SK-N-SH (cell line): ENCODE results near the gene RCOR2. TPM values are rescaled to one million over a fixed set of nuclear protein-coding genes. Genes with fewer than 3 reads are reported as not detected.

Experiments used
- CTCF ChIA-PET: fragments of 300-600, 350-600 bp; formaldehyde crosslinking; extraction: SDS; loops from one replicate; lab custom pipeline; 2021; lab: Yijun Ruan, JAX
- POLR2A ChIA-PET: fragments of 350-600 bp; sonication (Branson Sonifier 250); formaldehyde crosslinking; extraction: SDS; loops from one replicate; lab custom pipeline; 2020; ENCODE audit warnings: antibody characterized with exemption, inconsistent platforms; lab: Yijun Ruan, JAX
- DNase-seq: peaks from one replicate; pipeline ENCODE4 v3.0.0; 2012
- H2AFZ ChIP-seq: fragments of 200-600 bp; sonication (generic); 2 replicates; pipeline ENCODE4 v1.8.1; 2016; ENCODE audit warnings: antibody characterized with exemption, mild to moderate bottlenecking, low read depth
- H3F3A ChIP-seq: fragments of 200-600 bp; sonication (generic); replicated peaks from 2 replicates; pipeline ENCODE3; 2016; ENCODE audit warnings: antibody characterized with exemption, mild to moderate bottlenecking; ENCODE audit not compliant: insufficient read depth
- H3K27ac ChIP-seq, 2 experiments: fragments of 200-500 bp in 1 of 2; fragments of 200-600 bp in 1 of 2; sonication (Bioruptor generic) in 1 of 2; sonication (generic), shearing (Covaris generic) in 1 of 2; 2 replicates each; pipeline versions ENCODE4 v1.5.1 to v1.6.1; 2014 to 2016; ENCODE audit warnings: low read depth in 2 of 2, inconsistent platforms in 1 of 2, low read length in 1 of 2, mild to moderate bottlenecking in 1 of 2, mixed read lengths in 1 of 2
- H3K27me3 ChIP-seq: fragments of 200-600 bp; sonication (generic), shearing (Covaris generic); 2 replicates; pipeline ENCODE4 v1.6.1; 2016; ENCODE audit warnings: mixed run types; ENCODE audit not compliant: insufficient read depth
- H3K36me3 ChIP-seq, 2 experiments: fragments of 200-500 bp in 1 of 2; fragments of 200-600 bp in 1 of 2; sonication (Bioruptor generic) in 1 of 2; sonication (generic) in 1 of 2; replicated peaks in 1 of 2; 2 replicates each; pipeline versions ENCODE3 to v1.5.1; 2014 to 2016; ENCODE audit warnings: low read length in 1 of 2, mild to moderate bottlenecking in 1 of 2; ENCODE audit not compliant: insufficient read depth in 2 of 2, control insufficient read depth in 1 of 2
- H3K4me1 ChIP-seq, 2 experiments: fragments of 200-500 bp in 1 of 2; fragments of 200-600 bp in 1 of 2; sonication (Bioruptor generic) in 1 of 2; sonication (generic), shearing (Covaris generic) in 1 of 2; 2 replicates each; pipeline versions ENCODE4 v1.5.1 to v1.6.1; 2014 to 2016; ENCODE audit warnings: low read depth in 1 of 2, low read length in 1 of 2, mixed run types in 1 of 2; ENCODE audit not compliant: insufficient read depth in 2 of 2, control insufficient read depth in 1 of 2
- H3K4me2 ChIP-seq: fragments of 200-600 bp; sonication (generic), shearing (Covaris generic); 2 replicates; pipeline ENCODE4 v1.6.1; 2017; ENCODE audit warnings: mixed run types
- H3K4me3 ChIP-seq, 2 experiments: fragments of 200-500 bp in 1 of 2; fragments of 200-600 bp in 1 of 2; sonication (Bioruptor generic) in 1 of 2; sonication (generic), shearing (Covaris generic) in 1 of 2; 2 replicates each; pipeline versions ENCODE4 v1.5.1 to v1.8.1; 2014 to 2016; ENCODE audit warnings: low read depth in 2 of 2, inconsistent platforms in 1 of 2, low read length in 1 of 2, mild to moderate bottlenecking in 1 of 2, mixed read lengths in 1 of 2, moderate library complexity in 1 of 2
- H3K79me2 ChIP-seq: fragments of 200-600 bp; sonication (generic); 2 replicates; pipeline ENCODE4 v1.8.1; 2017; ENCODE audit warnings: mild to moderate bottlenecking; ENCODE audit not compliant: insufficient read depth
- H3K9ac ChIP-seq: fragments of 200-600 bp; sonication (generic); 2 replicates; pipeline ENCODE4 v1.6.1; 2017; ENCODE audit warnings: mixed run types
- H3K9me2 ChIP-seq: fragments of 200-600 bp; sonication (generic); 2 replicates; pipeline ENCODE4 v1.6.1; 2017; ENCODE audit warnings: mixed run types
- H3K9me3 ChIP-seq: fragments of 200-600 bp; sonication (generic); 2 replicates; pipeline ENCODE4 v1.6.1; 2017; ENCODE audit warnings: mixed run types, mild to moderate bottlenecking, moderate library complexity
- H4K20me1 ChIP-seq: fragments of 200-600 bp; sonication (generic); 2 replicates; pipeline ENCODE4 v1.6.1; 2017; ENCODE audit warnings: mild to moderate bottlenecking, mixed run types; ENCODE audit not compliant: insufficient read depth
- FOXM1 ChIP-seq: IDR thresholded peaks from 2 replicates; pipeline ENCODE4 v1.4.0; 2012; ENCODE audit warnings: low read depth, mild to moderate bottlenecking
- GABPA ChIP-seq: IDR thresholded peaks from 2 replicates; pipeline ENCODE4 v1.4.0; 2012; ENCODE audit warnings: low read depth, mild to moderate bottlenecking
- GATA2 ChIP-seq: sonication (generic); formaldehyde crosslinking; IDR thresholded peaks from 2 replicates; pipeline ENCODE4 v1.5.0; 2020; ENCODE audit warnings: mild to moderate bottlenecking, missing genetic modification reagents
- POLR2AphosphoS5 ChIP-seq: IDR thresholded peaks from 2 replicates; pipeline ENCODE4 v1.6.1; 2012; ENCODE audit warnings: low read depth, low read length
- TEAD4 ChIP-seq: IDR thresholded peaks from 2 replicates; pipeline ENCODE4 v1.4.0; 2012; ENCODE audit warnings: mild to moderate bottlenecking, borderline replicate concordance; ENCODE audit not compliant: insufficient read depth
- ZBTB33 ChIP-seq: IDR thresholded peaks from 2 replicates; pipeline ENCODE4 v1.4.0; 2012; ENCODE audit warnings: low read depth, borderline replicate concordance
- WGBS: methylation state at CpG from one replicate; pipeline ENCODE4 v1.1.6; 2017; ENCODE audit warnings: low lambda C conversion rate; 5-methylcytosine and 5-hydroxymethylcytosine counted together
- polyA plus RNA-seq, 3 experiments: library from polyadenylated mRNA; depleted of rRNA; stranded (reverse); fragments of >200 nt; gene quantifications; 2 replicates each; pipeline ENCODE4 v1.2.3, GENCODE V29; 2012
- TF ChIP-seq, protein P1 (sequence below): IDR thresholded peaks from 2 replicates; pipeline ENCODE4 v1.4.0; 2012; ENCODE audit warnings: low read depth
- TF ChIP-seq, protein P2 (sequence below): fragments of 200-600 bp; sonication (generic); IDR thresholded peaks from 2 replicates; pipeline ENCODE4 v1.6.1; 2017; ENCODE audit warnings: antibody characterized with exemption, mild to moderate bottlenecking, moderate library complexity
- TF ChIP-seq, protein P3 (sequence below): IDR thresholded peaks from 2 replicates; pipeline ENCODE4; 2012
- TF ChIP-seq, protein P4 (sequence below): IDR thresholded peaks from 2 replicates; pipeline ENCODE4 v1.4.0; 2012; ENCODE audit warnings: low read depth, borderline replicate concordance

RCOR2 gene
- polyA plus RNA-seq, 1 of the 3 experiments (the other 2 are of a cell fraction): 1.1 TPM

- H3F3A ChIP-seq: no peaks in the 10 kb centered on the region
- H3K4me2 ChIP-seq: no peak overlapping the region
- POLR2A ChIA-PET: interaction anchor here (0.6 kb wide), 1 partner anchor 23 kb away, joined by 3 read pairs; no protein-coding TSS in a partner anchor
- H3K4me1 ChIP-seq: peaks cover 0 to 39% of the 10 kb centered on the region in 2 experiments; a peak in 1 of 4 replicates
- CTCF ChIA-PET: interaction anchor here (0.8 to 6.7 kb wide), 2 partner anchors 23 to 35 kb away, joined by 3 to 113 read pairs; no protein-coding TSS in a partner anchor
- no peak for DNase-seq
- WGBS: 97% methylated on average over 20 of the region's 22 CpGs
- H2AFZ ChIP-seq: no peak overlapping the region
- no peaks in the 10 kb centered on the region for H3K27me3 ChIP-seq
- no peak overlapping the region for H3K27ac ChIP-seq
- no peak overlapping the region for H3K4me3 ChIP-seq
- no peaks in the 10 kb centered on the region for H3K79me2 ChIP-seq
- no peak for TF ChIP-seq ZBTB33
- TF ChIP-seq TEAD4: no peak
- H4K20me1 ChIP-seq: no peaks in the 10 kb centered on the region
- no peaks in the 10 kb centered on the region for H3K9me2 ChIP-seq
- no peaks in the 10 kb centered on the region for H3K9me3 ChIP-seq
- no peak overlapping the region for H3K9ac ChIP-seq
- peaks cover 0 to 26% of the 10 kb centered on the region in 2 experiments for H3K36me3 ChIP-seq
Measured at GRCh38 chr11:63911876-63912275, 5.1 kb downstream of the RCOR2 start.

DNA sequence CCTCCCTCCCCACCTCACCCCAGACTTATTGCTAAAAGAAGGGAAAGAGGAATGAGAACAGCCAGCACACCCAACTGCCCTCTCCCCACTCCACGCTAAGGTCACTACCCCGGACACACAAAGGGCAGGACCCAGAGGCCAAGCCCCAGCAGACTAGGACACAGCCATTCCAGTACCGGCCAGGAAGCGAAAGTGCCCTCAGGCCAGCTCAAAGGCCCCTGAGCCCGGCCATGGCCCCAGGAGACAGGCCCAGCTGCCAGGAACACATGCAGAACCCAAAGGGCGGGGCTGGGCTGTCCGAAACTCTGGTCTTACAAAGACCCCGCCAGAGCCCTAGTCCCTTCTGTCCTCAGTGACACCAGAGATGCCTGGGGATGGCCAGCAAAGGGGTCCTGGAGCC is 5.5 kb downstream of the RCOR2 start:
- peaks cover 0 to 26% of the 10 kb centered on the region in 2 experiments for H3K36me3 ChIP-seq
- no peak overlapping the region for H3K4me2 ChIP-seq
- H3K4me3 ChIP-seq: no peak overlapping the region
- POLR2A ChIA-PET: interaction anchor here (0.6 kb wide), 1 partner anchor 23 kb away, joined by 3 read pairs; no protein-coding TSS in a partner anchor
- H3F3A ChIP-seq: no peaks in the 10 kb centered on the region
- H3K27ac ChIP-seq: no peak overlapping the region; a peak in 1 of 4 replicates
- CTCF ChIA-PET: interaction anchor here (2.5 to 3.0 kb wide), 2 partner anchors 35 to 74 kb away, joined by 17 to 22 read pairs; no protein-coding TSS in a partner anchor
- H3K9me2 ChIP-seq: no peaks in the 10 kb centered on the region
- no peak for DNase-seq
- H3K4me1 ChIP-seq: peaks cover 0 to 39% of the 10 kb centered on the region in 2 experiments; a peak in 1 of 4 replicates
- H3K79me2 ChIP-seq: no peaks in the 10 kb centered on the region
- TF ChIP-seq POLR2AphosphoS5: no peak
- no peak for TF ChIP-seq GABPA
- TF ChIP-seq, protein P1, sequence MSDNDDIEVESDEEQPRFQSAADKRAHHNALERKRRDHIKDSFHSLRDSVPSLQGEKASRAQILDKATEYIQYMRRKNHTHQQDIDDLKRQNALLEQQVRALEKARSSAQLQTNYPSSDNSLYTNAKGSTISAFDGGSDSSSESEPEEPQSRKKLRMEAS: no peak
- TF ChIP-seq, protein P2, sequence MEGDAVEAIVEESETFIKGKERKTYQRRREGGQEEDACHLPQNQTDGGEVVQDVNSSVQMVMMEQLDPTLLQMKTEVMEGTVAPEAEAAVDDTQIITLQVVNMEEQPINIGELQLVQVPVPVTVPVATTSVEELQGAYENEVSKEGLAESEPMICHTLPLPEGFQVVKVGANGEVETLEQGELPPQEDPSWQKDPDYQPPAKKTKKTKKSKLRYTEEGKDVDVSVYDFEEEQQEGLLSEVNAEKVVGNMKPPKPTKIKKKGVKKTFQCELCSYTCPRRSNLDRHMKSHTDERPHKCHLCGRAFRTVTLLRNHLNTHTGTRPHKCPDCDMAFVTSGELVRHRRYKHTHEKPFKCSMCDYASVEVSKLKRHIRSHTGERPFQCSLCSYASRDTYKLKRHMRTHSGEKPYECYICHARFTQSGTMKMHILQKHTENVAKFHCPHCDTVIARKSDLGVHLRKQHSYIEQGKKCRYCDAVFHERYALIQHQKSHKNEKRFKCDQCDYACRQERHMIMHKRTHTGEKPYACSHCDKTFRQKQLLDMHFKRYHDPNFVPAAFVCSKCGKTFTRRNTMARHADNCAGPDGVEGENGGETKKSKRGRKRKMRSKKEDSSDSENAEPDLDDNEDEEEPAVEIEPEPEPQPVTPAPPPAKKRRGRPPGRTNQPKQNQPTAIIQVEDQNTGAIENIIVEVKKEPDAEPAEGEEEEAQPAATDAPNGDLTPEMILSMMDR: no peak
- TF ChIP-seq, protein P3, sequence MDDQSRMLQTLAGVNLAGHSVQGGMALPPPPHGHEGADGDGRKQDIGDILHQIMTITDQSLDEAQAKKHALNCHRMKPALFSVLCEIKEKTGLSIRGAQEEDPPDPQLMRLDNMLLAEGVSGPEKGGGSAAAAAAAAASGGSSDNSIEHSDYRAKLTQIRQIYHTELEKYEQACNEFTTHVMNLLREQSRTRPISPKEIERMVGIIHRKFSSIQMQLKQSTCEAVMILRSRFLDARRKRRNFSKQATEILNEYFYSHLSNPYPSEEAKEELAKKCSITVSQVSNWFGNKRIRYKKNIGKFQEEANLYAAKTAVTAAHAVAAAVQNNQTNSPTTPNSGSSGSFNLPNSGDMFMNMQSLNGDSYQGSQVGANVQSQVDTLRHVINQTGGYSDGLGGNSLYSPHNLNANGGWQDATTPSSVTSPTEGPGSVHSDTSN: no peak
- TF ChIP-seq, protein P4, sequence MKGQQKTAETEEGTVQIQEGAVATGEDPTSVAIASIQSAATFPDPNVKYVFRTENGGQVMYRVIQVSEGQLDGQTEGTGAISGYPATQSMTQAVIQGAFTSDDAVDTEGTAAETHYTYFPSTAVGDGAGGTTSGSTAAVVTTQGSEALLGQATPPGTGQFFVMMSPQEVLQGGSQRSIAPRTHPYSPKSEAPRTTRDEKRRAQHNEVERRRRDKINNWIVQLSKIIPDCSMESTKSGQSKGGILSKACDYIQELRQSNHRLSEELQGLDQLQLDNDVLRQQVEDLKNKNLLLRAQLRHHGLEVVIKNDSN: no peak
- TF ChIP-seq GATA2 (CRISPR knock-in tag): no peak
- TF ChIP-seq FOXM1: no peak
- no peak overlapping the region for H3K9ac ChIP-seq
- H4K20me1 ChIP-seq: no peaks in the 10 kb centered on the region
- WGBS: 92% methylated on average over 7 of the region's 8 CpGs
- no peak overlapping the region for H2AFZ ChIP-seq
- H3K9me3 ChIP-seq: no peaks in the 10 kb centered on the region
- H3K27me3 ChIP-seq: no peaks in the 10 kb centered on the region
